ENCODE results near the gene LAMB2.

The LAMB2 gene

GRCh38 chr3:49104427-49105291, 28.2 kb downstream of the LAMB2 start, which contains the start of gene QARS1:
TSS of gene QARS1 (minus strand) at chr3:49104757. CDS start at chr3:49104733, 24 bp downstream.
- TF ChIP-seq, protein P1, sequence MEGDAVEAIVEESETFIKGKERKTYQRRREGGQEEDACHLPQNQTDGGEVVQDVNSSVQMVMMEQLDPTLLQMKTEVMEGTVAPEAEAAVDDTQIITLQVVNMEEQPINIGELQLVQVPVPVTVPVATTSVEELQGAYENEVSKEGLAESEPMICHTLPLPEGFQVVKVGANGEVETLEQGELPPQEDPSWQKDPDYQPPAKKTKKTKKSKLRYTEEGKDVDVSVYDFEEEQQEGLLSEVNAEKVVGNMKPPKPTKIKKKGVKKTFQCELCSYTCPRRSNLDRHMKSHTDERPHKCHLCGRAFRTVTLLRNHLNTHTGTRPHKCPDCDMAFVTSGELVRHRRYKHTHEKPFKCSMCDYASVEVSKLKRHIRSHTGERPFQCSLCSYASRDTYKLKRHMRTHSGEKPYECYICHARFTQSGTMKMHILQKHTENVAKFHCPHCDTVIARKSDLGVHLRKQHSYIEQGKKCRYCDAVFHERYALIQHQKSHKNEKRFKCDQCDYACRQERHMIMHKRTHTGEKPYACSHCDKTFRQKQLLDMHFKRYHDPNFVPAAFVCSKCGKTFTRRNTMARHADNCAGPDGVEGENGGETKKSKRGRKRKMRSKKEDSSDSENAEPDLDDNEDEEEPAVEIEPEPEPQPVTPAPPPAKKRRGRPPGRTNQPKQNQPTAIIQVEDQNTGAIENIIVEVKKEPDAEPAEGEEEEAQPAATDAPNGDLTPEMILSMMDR (IDR thresholded peaks at IDR 0.05; ENCODE audit: low read depth, low read length) = no peak
- peak within 1 kb of the TSS; percentile 80 for H3K4me3 ChIP-seq (ENCODE audit: low read depth, low read length)

DNA sequence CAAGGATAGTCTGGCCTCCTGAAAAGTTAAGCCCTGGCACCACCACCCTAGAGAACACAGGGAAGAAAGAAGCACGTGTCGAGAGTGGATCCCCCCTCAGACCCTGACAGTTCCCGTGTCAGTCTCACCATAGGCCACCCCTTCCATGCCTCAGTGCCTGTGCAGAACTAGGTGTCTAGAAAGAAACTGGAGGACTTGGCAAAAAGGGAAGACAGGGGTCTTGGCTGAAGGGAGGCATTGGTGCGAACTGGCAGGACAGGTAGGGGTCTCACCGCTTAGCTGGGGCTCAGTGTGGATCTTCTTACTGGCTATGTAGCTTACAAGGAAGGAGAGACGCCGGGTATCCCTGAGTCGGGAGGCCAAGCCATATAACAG, 28.8 kb downstream of the LAMB2 start:
- TF ChIP-seq, protein P1 (IDR thresholded peaks at IDR 0.05; ENCODE audit: low read depth, low read length) = no peak
- peak overlapping the region; percentile 80 for H3K4me3 ChIP-seq (ENCODE audit: low read depth, low read length)

- TF ChIP-seq, protein P1 (IDR thresholded peaks at IDR 0.05; ENCODE audit: low read depth, low read length) = no peak
- no peak overlapping the region for H3K4me3 ChIP-seq (ENCODE audit: low read depth, low read length)
These were observed 32.7 kb downstream of the LAMB2 start for GRCh38 chr3:49100046-49100615.

DNA sequence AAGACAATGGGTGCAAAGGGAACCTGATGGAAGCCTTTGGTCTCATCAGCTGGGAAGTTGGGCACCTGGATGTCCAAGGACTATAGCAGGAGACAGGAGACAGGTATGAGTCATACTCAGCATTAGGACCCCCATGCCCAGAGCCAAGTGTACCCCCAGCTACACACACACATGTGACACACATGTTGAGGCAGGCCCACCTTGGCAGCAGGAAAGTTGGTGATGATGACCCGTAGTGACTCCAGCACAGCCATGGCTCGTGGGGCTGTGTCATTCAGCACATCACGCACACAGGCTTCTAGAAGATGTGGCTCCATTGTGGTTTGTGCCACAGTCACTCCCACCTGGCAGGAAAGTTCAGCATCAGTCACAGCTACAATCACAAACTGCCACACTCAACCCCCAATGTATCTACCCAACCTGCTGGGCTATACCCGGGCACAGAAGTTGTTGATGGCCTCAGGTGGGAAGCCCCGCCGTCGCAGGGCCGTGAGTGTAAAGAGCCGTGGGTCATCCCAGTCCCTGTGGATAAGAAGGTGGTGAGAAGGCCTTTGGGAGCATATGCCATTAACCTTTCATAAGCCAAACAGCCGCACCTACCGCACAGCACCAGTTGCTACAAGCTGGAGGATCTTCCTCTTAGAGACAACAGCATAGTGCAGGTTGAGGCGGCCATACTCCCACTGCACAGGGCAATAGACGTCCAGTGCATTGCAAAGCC, 33.8 kb downstream of the LAMB2 start:
- H3K4me3 ChIP-seq (ENCODE audit: low read depth, low read length) = no peak overlapping the region
- TF ChIP-seq, protein P1 (IDR thresholded peaks at IDR 0.05; ENCODE audit: low read depth, low read length) = no peak

DNA sequence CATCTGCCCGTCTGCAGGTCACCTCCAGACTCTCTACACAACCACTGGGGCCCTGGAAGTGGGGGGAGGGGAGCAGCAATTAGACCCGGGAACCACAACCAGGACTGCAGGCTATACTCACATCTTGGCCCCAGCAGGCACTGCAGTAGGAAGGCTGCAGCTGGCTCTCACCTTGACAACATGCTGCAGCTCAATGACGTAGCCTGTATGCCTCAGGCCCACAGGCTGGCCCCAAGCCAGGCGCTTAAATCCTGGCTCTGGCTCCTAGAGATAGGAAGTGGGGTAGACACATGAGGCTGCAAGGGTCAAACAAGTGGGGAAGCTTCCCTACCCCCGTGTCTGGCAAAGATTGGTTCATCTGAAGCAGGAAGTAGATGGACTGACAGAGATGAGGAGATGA, 34.4 kb downstream of the LAMB2 start:
- no peak overlapping the region for H3K4me3 ChIP-seq (ENCODE audit: low read depth, low read length)
- TF ChIP-seq, protein P1 (IDR thresholded peaks at IDR 0.05; ENCODE audit: low read depth, low read length) = no peak

- peak within 1 kb of the TSS; percentile 94 for H3K4me3 ChIP-seq (ENCODE audit: low read depth, low read length)
- TF ChIP-seq, protein P1 (IDR thresholded peaks at IDR 0.05; ENCODE audit: low read depth, low read length) = peak; percentile 62
These were observed 38.7 kb downstream of the LAMB2 start, which contains the start of gene QRICH1 for GRCh38 chr3:49093853-49094767. TSS of gene QRICH1 (minus strand) at chr3:49094071. CDS start at chr3:49077017, 17,054 bp downstream.
